Heart right ventricle (tissue), 16 donors: ENCODE results near the gene TMEM182. TPM values are rescaled to one million over a fixed set of nuclear protein-coding genes. Genes with fewer than 3 reads are reported as not detected.

ENCODE experiments used
- ATAC-seq, 8 donors: fragments of 200-7000 bp; cut with Tn5 transposase; one replicate each; pipeline ENCODE4 v1.9.1; 2020; ENCODE audit warnings: mild to moderate bottlenecking in 8 of 8, moderate library complexity in 8 of 8, moderate number of reproducible peaks in 1 of 8
- DNase-seq, 2 donors: peaks; one replicate each; pipeline ENCODE4 v3.0.0-alpha.2; 2020
- H3K27ac ChIP-seq, 10 donors: fragments of 200-600 bp; sonication (generic) in 2 of 10; one replicate each; pipeline versions ENCODE4 v1.5.0 to v1.8.0; 2020 to 2022; ENCODE audit warnings: mild to moderate bottlenecking in 3 of 10
- H3K27me3 ChIP-seq, 7 donors: fragments of 200-600 bp; one replicate each; pipeline ENCODE4 v1.8.0; 2021 to 2022; ENCODE audit warnings: mild to moderate bottlenecking in 2 of 7
- H3K36me3 ChIP-seq, 9 donors: fragments of 200-600 bp; sonication (generic) in 1 of 9; one replicate each; pipeline versions ENCODE4 v1.5.0 to v1.8.0; 2020 to 2022; ENCODE audit warnings: mild to moderate bottlenecking in 2 of 9
- H3K4me1 ChIP-seq, 9 donors: fragments of 200-600 bp; sonication (generic) in 1 of 9; one replicate each; pipeline versions ENCODE4 v1.5.0 to v1.8.0; 2020 to 2022; ENCODE audit warnings: mild to moderate bottlenecking in 4 of 9
- H3K4me3 ChIP-seq, 10 donors: fragments of 200-600 bp; sonication (generic) in 2 of 10; one replicate each; pipeline versions ENCODE4 v1.5.0 to v1.8.0; 2020 to 2022; ENCODE audit warnings: mild to moderate bottlenecking in 7 of 10, moderate library complexity in 2 of 10
- H3K9me3 ChIP-seq, 11 donors: fragments of 200-600 bp in 10 of 11; sonication (generic) in 2 of 11; one replicate each; pipeline versions ENCODE4 v1.5.0 to v1.8.0; 2013 to 2022; ENCODE audit warnings: mild to moderate bottlenecking in 2 of 11, control low read depth in 1 of 11, moderate library complexity in 1 of 11
- WGBS, 2 donors: extraction: QIAGEN DNeasy Blood & Tissue Kit; methylation state at CpG; one replicate each; pipeline ENCODE4 v1.1.7; 2013; ENCODE audit warnings: inconsistent platforms in 1 of 2; 5-methylcytosine and 5-hydroxymethylcytosine counted together
- intact Hi-C, 10 donors: fragments of 100-400 bp; cut with DNase I; formaldehyde crosslinking; loops; one replicate each; pipeline versions ENCODE4 v1.11.1 to v1.14.2; 2022
- polyA plus RNA-seq, 2 donors: library from polyadenylated mRNA; stranded (reverse); fragments of 200-250 nt; gene quantifications; one replicate each; pipeline ENCODE4 v1.2.3, GENCODE V29; 2013
- total RNA-seq, 10 donors: library from RNA; stranded (reverse); fragmentation: NEBNext Ultra II Directional in 3 of 10; extraction: Animal tissue kit (Norgen Biotek cat#: 25700) in 3 of 10; gene quantifications; one replicate each; pipeline versions ENCODE4 v1.2.1 to v1.2.4, GENCODE V29; 2021 to 2023
- TF ChIP-seq, protein P1 (sequence below), 9 donors: fragments of 200-600 bp; sonication (generic) in 2 of 9; IDR thresholded peaks; one replicate each; pipeline versions ENCODE4 v1.5.0 to v1.8.0; 2021 to 2022; ENCODE audit warnings: antibody characterized with exemption in 9 of 9, mild to moderate bottlenecking in 5 of 9, moderate library complexity in 1 of 9
- donor health status: Arrhythmogenic right ventricular cardiomyopathy.
- donor health status: ischemic (EF 13 %, LVEDD 7.1; RV severe dilation, severe dysfunction).
- donor health status: healthy with polysubstance abuse.
- donor health status: DM: no; HTN: yes; CAD: no.
- donor health status: DM: no; HTN: no; CAD: no.
- donor health status: ischemic (EF 25% LVEDD 6.9; RV normal size, moderate dysfunction).
- donor health status: ischemic (EF 25% LVEDD 5.7; RV mildly dilated, moderate dysfunction).
- donor health status: healthy.
- donor health status: DM: yes; HTN: yes; CAD: no.
- donor health status: Ischemic cardiomyopathy.
- donor health status: ischemic (EF 35%, LVEDD 5.7; RV mildly dilated, moderate dysfunction).
- donor health status: nonischemic (EF 11% LVEDD 7.7; RV severe dilation, severe dysfunction).
- donor health status: DM: yes; HTN: yes; CAD: no.
- donor health status: PGD.
- donor health status: ischemic (EF 29% LVEDD 5.4; RV normal size, mild dysfunction).
- donor health status: nonischemic (EF 23%, LVEDD 6.1; RV moderate dilation, normal function).

Gene TMEM182
- total and polyA plus RNA-seq, 12 donors = 10.1 to 225 (median 189) TPM

DNA sequence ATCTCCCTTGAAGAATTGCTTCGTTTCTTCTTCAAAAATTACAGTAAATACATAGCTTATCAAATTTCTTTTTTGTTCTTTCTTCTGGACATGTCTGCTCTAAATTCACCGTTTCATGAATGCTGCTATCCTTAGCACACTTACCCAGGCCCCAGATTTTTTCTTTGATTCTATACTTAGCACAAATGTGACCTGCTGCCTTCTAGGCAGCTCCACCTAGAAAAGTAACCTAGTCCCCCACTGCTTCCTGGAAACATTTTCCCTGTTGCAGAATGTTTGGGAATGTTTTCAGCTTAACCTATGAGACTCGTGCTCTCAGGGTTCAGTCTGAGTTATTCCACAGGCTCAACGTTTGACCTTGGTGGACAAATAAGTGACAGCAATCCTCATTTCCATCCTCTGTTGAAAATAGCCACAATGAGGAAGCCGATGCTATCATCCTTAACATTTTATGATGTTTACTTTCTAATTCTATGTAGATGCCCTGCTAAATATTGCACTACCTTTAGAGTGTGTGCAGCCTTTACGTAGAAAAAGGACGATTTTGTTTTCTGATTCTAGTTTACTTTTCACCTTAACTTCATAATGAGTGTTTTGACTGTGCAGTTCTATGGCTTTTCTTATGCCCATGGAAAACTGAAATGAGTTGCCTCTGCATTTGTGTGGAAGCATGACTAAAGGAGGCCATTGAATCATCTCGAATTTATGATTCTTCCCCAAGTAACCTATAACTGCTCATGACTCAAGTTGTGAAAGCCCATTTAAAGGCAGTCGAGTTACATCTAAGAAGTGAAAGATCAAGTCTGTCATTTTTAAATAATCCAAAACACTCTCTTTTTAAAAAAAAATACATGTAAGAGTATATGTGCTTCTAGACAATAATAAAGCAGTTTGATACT lies 47.7 kb downstream of the TMEM182 start:
- intact Hi-C loops = loop anchor here in 5 of 10 donors (5.0 kb wide), 2 partner anchors 52 to 57 kb away; no protein-coding TSS in a partner anchor
- WGBS, 2 donors = 53 to 58% methylated on average over 9 of the region's 9 CpGs
- DNase-seq = no peak
- Histone ChIP-seq H3K27me3 (no peaks in the 10 kb centered on the region), H3K27ac (peak overlapping the region in 9 of 10 donors; percentile 8 to 72 (median 46)), H3K9me3 (no peaks in the 10 kb centered on the region), H3K4me3 (no peak overlapping the region), H3K36me3 (no peaks in the 10 kb centered on the region), H3K4me1 (peaks cover 0 to 34% (median 6%) of the 10 kb centered on the region in 9 donors)
- ATAC-seq = peak in 6 of 8 donors; percentile 41 to 84 (median 58)
- TF ChIP-seq, protein P1, sequence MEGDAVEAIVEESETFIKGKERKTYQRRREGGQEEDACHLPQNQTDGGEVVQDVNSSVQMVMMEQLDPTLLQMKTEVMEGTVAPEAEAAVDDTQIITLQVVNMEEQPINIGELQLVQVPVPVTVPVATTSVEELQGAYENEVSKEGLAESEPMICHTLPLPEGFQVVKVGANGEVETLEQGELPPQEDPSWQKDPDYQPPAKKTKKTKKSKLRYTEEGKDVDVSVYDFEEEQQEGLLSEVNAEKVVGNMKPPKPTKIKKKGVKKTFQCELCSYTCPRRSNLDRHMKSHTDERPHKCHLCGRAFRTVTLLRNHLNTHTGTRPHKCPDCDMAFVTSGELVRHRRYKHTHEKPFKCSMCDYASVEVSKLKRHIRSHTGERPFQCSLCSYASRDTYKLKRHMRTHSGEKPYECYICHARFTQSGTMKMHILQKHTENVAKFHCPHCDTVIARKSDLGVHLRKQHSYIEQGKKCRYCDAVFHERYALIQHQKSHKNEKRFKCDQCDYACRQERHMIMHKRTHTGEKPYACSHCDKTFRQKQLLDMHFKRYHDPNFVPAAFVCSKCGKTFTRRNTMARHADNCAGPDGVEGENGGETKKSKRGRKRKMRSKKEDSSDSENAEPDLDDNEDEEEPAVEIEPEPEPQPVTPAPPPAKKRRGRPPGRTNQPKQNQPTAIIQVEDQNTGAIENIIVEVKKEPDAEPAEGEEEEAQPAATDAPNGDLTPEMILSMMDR (IDR thresholded peaks at IDR 0.05) = no peak

DNA sequence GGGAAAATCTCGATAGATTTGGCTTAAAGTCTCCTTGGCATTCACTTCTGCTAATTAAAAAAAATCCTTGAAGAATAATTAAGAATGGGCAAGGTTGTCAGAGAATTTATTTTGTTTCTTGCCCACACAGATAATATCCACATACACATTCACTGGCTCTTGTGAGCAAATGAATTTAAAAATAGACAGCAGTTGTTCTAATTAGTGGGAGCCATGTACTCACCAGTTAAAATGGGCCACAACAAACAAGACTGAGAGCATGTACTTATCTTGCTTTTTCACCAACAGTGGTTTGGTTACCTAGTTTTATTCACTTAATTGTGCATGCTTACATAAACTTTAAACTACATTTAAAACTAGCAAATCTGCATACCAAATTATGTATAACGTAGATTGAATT lies 53.5 kb downstream of the TMEM182 start:
- H3K27ac ChIP-seq = peak overlapping the region in 1 of 10 donors; percentile 31
- H3K4me3 ChIP-seq = no peak overlapping the region
- intact Hi-C loops = no loop called here
- H3K36me3 ChIP-seq = peaks cover 0 to 11% (median 0%) of the 10 kb centered on the region in 9 donors
- TF ChIP-seq, protein P1 (IDR thresholded peaks at IDR 0.05) = no peak
- H3K4me1 ChIP-seq = peaks cover 0 to 18% (median 0%) of the 10 kb centered on the region in 9 donors
- no peaks in the 10 kb centered on the region for H3K27me3 ChIP-seq
- DNase-seq (no peak), ATAC-seq (peak in 2 of 8 donors; percentile 42 to 46)
- WGBS, 2 donors = 79 to 82% methylated on average over 2 of the region's 2 CpGs
- H3K9me3 ChIP-seq = no peaks in the 10 kb centered on the region

DNA sequence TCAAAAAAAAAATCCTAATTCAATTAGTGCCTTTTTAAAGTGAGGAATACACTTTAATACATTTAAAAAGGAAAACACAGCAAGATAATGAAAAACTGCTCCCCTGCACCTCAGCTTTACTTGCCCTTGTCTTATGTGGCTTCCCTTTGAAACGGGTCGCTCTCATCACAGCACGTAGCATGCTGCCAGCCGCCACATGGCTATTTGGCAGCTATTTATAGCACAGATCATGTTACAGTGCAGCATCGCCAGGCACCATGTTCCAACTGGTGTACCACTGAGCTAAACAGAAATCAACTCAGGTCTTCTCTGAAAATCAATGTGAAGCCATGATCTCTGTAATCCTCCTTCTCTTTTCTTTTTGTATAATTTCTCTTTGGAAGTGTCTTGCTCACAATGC lies 65.1 kb downstream of the TMEM182 start:
- DNase-seq = peak; percentile 44 to 54
- TF ChIP-seq, protein P1 (IDR thresholded peaks at IDR 0.05) = no peak
- Histone ChIP-seq H3K27ac (peak overlapping the region in 9 of 10 donors; percentile 48 to 83 (median 72)), H3K4me1 (peaks cover 0 to 35% (median 9%) of the 10 kb centered on the region in 9 donors), H3K9me3 (no peaks in the 10 kb centered on the region), H3K36me3 (no peaks in the 10 kb centered on the region), H3K27me3 (no peaks in the 10 kb centered on the region), H3K4me3 (no peak overlapping the region)
- 4 to 9% methylated on average over 5 of the region's 5 CpGs for WGBS, 2 donors
- ATAC-seq = peak; percentile 89 to 98 (median 94)
- intact Hi-C loops = no loop called here

DNA sequence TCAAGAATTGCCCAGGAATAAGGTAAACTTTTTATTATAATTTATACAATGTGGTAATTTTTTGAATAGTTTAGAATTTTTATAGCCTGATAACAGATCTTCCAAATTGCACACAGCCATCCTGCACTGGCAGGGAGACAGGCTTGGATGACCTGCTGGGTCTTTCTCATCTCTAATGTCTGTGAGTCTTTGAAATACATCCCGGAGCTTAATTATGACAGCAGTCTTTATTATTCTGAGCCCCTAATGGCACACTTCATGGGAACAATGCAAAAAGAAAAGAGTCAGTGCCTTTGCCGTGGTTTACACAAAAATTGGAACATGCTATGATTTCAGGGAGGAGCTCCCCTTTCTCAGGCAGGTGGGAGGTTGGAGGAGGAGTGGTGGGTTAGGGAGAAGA lies 71.0 kb downstream of the TMEM182 start:
- no peaks in the 10 kb centered on the region for H3K27me3 ChIP-seq
- ATAC-seq (no peak), DNase-seq (no peak)
- H3K36me3 ChIP-seq = peaks cover 0 to 4% (median 0%) of the 10 kb centered on the region in 9 donors
- H3K4me1 ChIP-seq = peaks cover 0 to 9% (median under 1%) of the 10 kb centered on the region in 9 donors
- TF ChIP-seq, protein P1 (IDR thresholded peaks at IDR 0.05) = no peak
- H3K27ac ChIP-seq = no peak overlapping the region
- H3K4me3 ChIP-seq = no peak overlapping the region
- H3K9me3 ChIP-seq = no peaks in the 10 kb centered on the region
- intact Hi-C loops = no loop called here
- 82 to 88% methylated on average over 2 of the region's 2 CpGs for WGBS, 2 donors
